ENCODE results near the gene SETD1A.

GRCh38 chr16:31009894-31010584 is 52.5 kb downstream of the SETD1A start:
- TF ChIP-seq CTCF (conservative IDR thresholded peaks at IDR 0.05; ENCODE audit: low read length) (0 out of 2 replicates have a peak, but pooled peaks have one; percentile 15), EZH2phosphoT487 (IDR thresholded peaks at IDR 0.05; ENCODE audit: borderline replicate concordance) (no peak)

Data from Loucy (cell line).